ENCODE results near the gene CARD9. TPM values are rescaled to one million over a fixed set of nuclear protein-coding genes. Genes with fewer than 3 reads are reported as not detected.

Gene CARD9
- total RNA-seq, 1 donor from 2014 or later, result 10.0 TPM

- intact Hi-C loops (cut with DNase I), result no loop called here
- H3K4me3 ChIP-seq, result no peak overlapping the region
- TF ChIP-seq, protein P1, sequence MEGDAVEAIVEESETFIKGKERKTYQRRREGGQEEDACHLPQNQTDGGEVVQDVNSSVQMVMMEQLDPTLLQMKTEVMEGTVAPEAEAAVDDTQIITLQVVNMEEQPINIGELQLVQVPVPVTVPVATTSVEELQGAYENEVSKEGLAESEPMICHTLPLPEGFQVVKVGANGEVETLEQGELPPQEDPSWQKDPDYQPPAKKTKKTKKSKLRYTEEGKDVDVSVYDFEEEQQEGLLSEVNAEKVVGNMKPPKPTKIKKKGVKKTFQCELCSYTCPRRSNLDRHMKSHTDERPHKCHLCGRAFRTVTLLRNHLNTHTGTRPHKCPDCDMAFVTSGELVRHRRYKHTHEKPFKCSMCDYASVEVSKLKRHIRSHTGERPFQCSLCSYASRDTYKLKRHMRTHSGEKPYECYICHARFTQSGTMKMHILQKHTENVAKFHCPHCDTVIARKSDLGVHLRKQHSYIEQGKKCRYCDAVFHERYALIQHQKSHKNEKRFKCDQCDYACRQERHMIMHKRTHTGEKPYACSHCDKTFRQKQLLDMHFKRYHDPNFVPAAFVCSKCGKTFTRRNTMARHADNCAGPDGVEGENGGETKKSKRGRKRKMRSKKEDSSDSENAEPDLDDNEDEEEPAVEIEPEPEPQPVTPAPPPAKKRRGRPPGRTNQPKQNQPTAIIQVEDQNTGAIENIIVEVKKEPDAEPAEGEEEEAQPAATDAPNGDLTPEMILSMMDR (IDR thresholded peaks at IDR 0.05), result no peak
- no peaks in the 10 kb centered on the region for H3K9me3 ChIP-seq
- peaks cover 46% of the 10 kb centered on the region for H3K36me3 ChIP-seq
- ATAC-seq, result no peak
- no peak for DNase-seq
- H3K27ac ChIP-seq, result no peak overlapping the region
- peaks cover 13% of the 10 kb centered on the region for H3K4me1 ChIP-seq
- no peaks in the 10 kb centered on the region for H3K27me3 ChIP-seq
Measured at GRCh38 chr9:136403915-136404800, 30.7 kb upstream of the CARD9 start.

DNA sequence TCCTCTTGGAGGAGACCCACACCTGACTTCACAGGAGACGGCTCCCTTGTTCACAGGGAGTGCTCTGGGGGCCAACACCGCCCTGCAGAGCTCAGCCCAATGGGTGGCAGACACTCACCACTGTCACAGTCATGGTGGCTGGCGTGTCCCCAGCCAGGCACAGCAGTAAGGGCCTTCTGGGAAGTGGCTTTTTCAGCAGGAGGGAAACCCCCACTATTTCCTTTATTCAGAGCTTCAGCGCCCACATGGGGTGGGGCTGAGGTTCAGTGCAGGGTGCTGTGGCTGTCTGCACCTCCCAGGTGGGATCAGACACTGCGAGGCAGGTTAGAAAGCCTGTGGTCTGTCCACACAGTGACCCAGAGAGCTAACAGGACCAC lies 30.1 kb upstream of the CARD9 start:
- intact Hi-C loops (cut with DNase I), result no loop called here
- H3K9me3 ChIP-seq, result no peaks in the 10 kb centered on the region
- peaks cover 15% of the 10 kb centered on the region for H3K4me1 ChIP-seq
- TF ChIP-seq, protein P1 (IDR thresholded peaks at IDR 0.05), result no peak
- no peaks in the 10 kb centered on the region for H3K27me3 ChIP-seq
- no peak overlapping the region for H3K4me3 ChIP-seq
- no peak overlapping the region for H3K27ac ChIP-seq
- H3K36me3 ChIP-seq, result peaks cover 46% of the 10 kb centered on the region
- DNase-seq (no peak), ATAC-seq (no peak)

DNA sequence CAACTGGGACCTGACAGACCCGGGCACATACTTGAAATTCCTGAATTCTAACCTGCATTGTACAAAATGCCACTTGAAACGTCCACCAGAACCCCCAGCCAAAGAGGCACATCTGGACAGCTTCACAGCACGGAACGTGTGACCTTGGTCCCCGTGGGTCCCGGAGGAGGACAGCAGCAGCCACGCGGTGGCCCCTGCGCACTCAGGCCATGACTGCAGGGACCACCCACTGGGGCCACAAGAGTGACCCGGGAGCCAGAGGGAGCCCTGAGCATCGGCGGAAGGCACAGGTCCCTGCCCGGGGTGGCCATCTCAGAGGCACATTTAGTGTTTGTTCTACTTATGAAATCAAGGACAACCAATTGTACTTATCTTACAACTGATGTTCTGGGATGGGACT lies 28.6 kb upstream of the CARD9 start:
- no peak overlapping the region for H3K4me3 ChIP-seq
- H3K27ac ChIP-seq, result no peak overlapping the region
- DNase-seq (no peak), ATAC-seq (no peak)
- TF ChIP-seq, protein P1 (IDR thresholded peaks at IDR 0.05), result no peak
- H3K27me3 ChIP-seq, result no peaks in the 10 kb centered on the region
- intact Hi-C loops (cut with DNase I), result no loop called here
- H3K4me1 ChIP-seq, result peaks cover 18% of the 10 kb centered on the region
- no peaks in the 10 kb centered on the region for H3K9me3 ChIP-seq
- H3K36me3 ChIP-seq, result peaks cover 41% of the 10 kb centered on the region

GRCh38 chr9:136401173-136401922 lies 27.9 kb upstream of the CARD9 start:
- Histone ChIP-seq H3K27ac (no peak overlapping the region), H3K4me3 (no peak overlapping the region), H3K9me3 (no peaks in the 10 kb centered on the region), H3K27me3 (no peaks in the 10 kb centered on the region), H3K36me3 (peaks cover 41% of the 10 kb centered on the region), H3K4me1 (peaks cover 18% of the 10 kb centered on the region)
- no peak for ATAC-seq
- no peak for DNase-seq
- intact Hi-C loops (cut with DNase I), result no loop called here
- TF ChIP-seq, protein P1 (IDR thresholded peaks at IDR 0.05), result no peak

- intact Hi-C loops (cut with DNase I), result no loop called here
Measured at GRCh38 chr9:136400038-136400834, 26.8 kb upstream of the CARD9 start, which contains the start of gene SNAPC4. Gene SNAPC4 (minus strand): TSS chr9:136400170. CDS start chr9:136398428, 1,742 bp downstream.

More at GRCh38 chr9:136400038-136400834, 26.8 kb upstream of the CARD9 start, which contains the start of gene SNAPC4:
- DNase-seq (peak; percentile 94), ATAC-seq (peak; percentile 97)
- peak within 1 kb of the TSS; percentile 92 for H3K4me3 ChIP-seq
- no peaks in the 10 kb centered on the region for H3K27me3 ChIP-seq
- TF ChIP-seq, protein P1 (IDR thresholded peaks at IDR 0.05), result peak; percentile 89
- H3K9me3 ChIP-seq, result no peaks in the 10 kb centered on the region
- H3K27ac ChIP-seq, result peak within 1 kb of the TSS; percentile 72
- peaks cover 42% of the 10 kb centered on the region for H3K36me3 ChIP-seq
- H3K4me1 ChIP-seq, result peaks cover 18% of the 10 kb centered on the region

All from upper lobe of right lung (tissue), 1 donor.